Upper lobe of right lung (tissue), 1 donor: ENCODE results near the gene KCNH3. TPM values are rescaled to one million over a fixed set of nuclear protein-coding genes. Genes with fewer than 3 reads are reported as not detected.

Experiments
- ATAC-seq: fragments of 200-7000 bp; cut with Tn5 transposase; one replicate; pipeline ENCODE4 v1.9.1; 2020; ENCODE audit warnings: mild to moderate bottlenecking, moderate library complexity
- DNase-seq: peaks from one replicate; pipeline ENCODE4 v3.0.0-alpha.2; 2020
- H3K27ac ChIP-seq: fragments of 200-600 bp; one replicate; pipeline ENCODE4 v1.8.0; 2022
- H3K27me3 ChIP-seq: fragments of 200-600 bp; one replicate; pipeline ENCODE4 v1.8.0; 2022; ENCODE audit warnings: mild to moderate bottlenecking
- H3K36me3 ChIP-seq: fragments of 200-600 bp; one replicate; pipeline ENCODE4 v1.8.0; 2022
- H3K4me1 ChIP-seq: fragments of 200-600 bp; one replicate; pipeline ENCODE4 v1.8.0; 2022
- H3K4me3 ChIP-seq: fragments of 200-600 bp; one replicate; pipeline ENCODE4 v1.8.0; 2022; ENCODE audit warnings: mild to moderate bottlenecking
- H3K9me3 ChIP-seq: fragments of 200-600 bp; one replicate; pipeline ENCODE4 v1.8.0; 2022
- CTCF ChIP-seq: fragments of 200-600 bp; IDR thresholded peaks from one replicate; pipeline ENCODE4 v1.8.0; 2022; ENCODE audit warnings: antibody characterized with exemption
- intact Hi-C: fragments of 100-400 bp; cut with DNase I; formaldehyde crosslinking; loops from one replicate; pipeline ENCODE4 v1.11.0; 2022
- total RNA-seq: library from RNA; stranded (reverse); fragmentation: NEBNext Ultra II Directional; extraction: Animal tissue kit (Norgen Biotek cat#: 25700); gene quantifications from one replicate; pipeline ENCODE4 v1.2.1, GENCODE V29; 2021
- donor health status: DM: no; HTN: yes; CAD: no; lungs with severe emphysema.

KCNH3 gene
- total RNA-seq, 1 donor from 2014 or later, result 0.90 TPM

- no peaks in the 10 kb centered on the region for H3K9me3 ChIP-seq
- DNase-seq, result no peak
- no peaks in the 10 kb centered on the region for H3K27me3 ChIP-seq
- no peak for ATAC-seq
- no peak overlapping the region for H3K4me3 ChIP-seq
- intact Hi-C loops, result no loop called here
- H3K36me3 ChIP-seq, result peaks cover 8% of the 10 kb centered on the region
- no peaks in the 10 kb centered on the region for H3K4me1 ChIP-seq
- no peak for TF ChIP-seq CTCF
- no peak overlapping the region for H3K27ac ChIP-seq
These were observed 42.1 kb upstream of the KCNH3 start for GRCh38 chr12:49496417-49497360.

GRCh38 chr12:49501895-49502294 is 36.9 kb upstream of the KCNH3 start:
- ATAC-seq, result no peak
- no peak for DNase-seq
- intact Hi-C loops, result no loop called here
- no peak overlapping the region for H3K4me3 ChIP-seq
- no peak overlapping the region for H3K27ac ChIP-seq
- no peaks in the 10 kb centered on the region for H3K27me3 ChIP-seq
- TF ChIP-seq CTCF, result no peak
- H3K9me3 ChIP-seq, result no peaks in the 10 kb centered on the region
- H3K36me3 ChIP-seq, result no peaks in the 10 kb centered on the region
- no peaks in the 10 kb centered on the region for H3K4me1 ChIP-seq

GRCh38 chr12:49502590-49502989 is 36.2 kb upstream of the KCNH3 start:
- no peaks in the 10 kb centered on the region for H3K9me3 ChIP-seq
- H3K36me3 ChIP-seq, result no peaks in the 10 kb centered on the region
- no peaks in the 10 kb centered on the region for H3K27me3 ChIP-seq
- ATAC-seq (no peak), DNase-seq (no peak)
- no peaks in the 10 kb centered on the region for H3K4me1 ChIP-seq
- no peak overlapping the region for H3K4me3 ChIP-seq
- TF ChIP-seq CTCF, result no peak
- intact Hi-C loops, result no loop called here
- no peak overlapping the region for H3K27ac ChIP-seq

- DNase-seq (no peak), ATAC-seq (no peak)
- TF ChIP-seq CTCF, result no peak
- Histone ChIP-seq H3K4me3 (no peak overlapping the region), H3K9me3 (no peaks in the 10 kb centered on the region), H3K27me3 (no peaks in the 10 kb centered on the region), H3K36me3 (no peaks in the 10 kb centered on the region), H3K27ac (peak overlapping the region; percentile 13), H3K4me1 (no peaks in the 10 kb centered on the region)
- intact Hi-C loops, result no loop called here
These were observed 35.1 kb upstream of the KCNH3 start for GRCh38 chr12:49503674-49504180.

GRCh38 chr12:49505672-49506071 is 33.2 kb upstream of the KCNH3 start:
- no peak overlapping the region for H3K27ac ChIP-seq
- TF ChIP-seq CTCF, result no peak
- no peaks in the 10 kb centered on the region for H3K9me3 ChIP-seq
- intact Hi-C loops, result loop anchor here (5.0 kb wide), 1 partner anchor 143 kb away; no protein-coding TSS in a partner anchor
- no peak for DNase-seq
- H3K36me3 ChIP-seq, result no peaks in the 10 kb centered on the region
- no peak for ATAC-seq
- no peaks in the 10 kb centered on the region for H3K4me1 ChIP-seq
- H3K4me3 ChIP-seq, result no peak overlapping the region
- H3K27me3 ChIP-seq, result no peaks in the 10 kb centered on the region
